ENCODE measurements around the gene MMP11.
A peak's percentile ranks its signal among the peaks of the same experiment; 100 is the strongest.

MMP11 gene

DNA sequence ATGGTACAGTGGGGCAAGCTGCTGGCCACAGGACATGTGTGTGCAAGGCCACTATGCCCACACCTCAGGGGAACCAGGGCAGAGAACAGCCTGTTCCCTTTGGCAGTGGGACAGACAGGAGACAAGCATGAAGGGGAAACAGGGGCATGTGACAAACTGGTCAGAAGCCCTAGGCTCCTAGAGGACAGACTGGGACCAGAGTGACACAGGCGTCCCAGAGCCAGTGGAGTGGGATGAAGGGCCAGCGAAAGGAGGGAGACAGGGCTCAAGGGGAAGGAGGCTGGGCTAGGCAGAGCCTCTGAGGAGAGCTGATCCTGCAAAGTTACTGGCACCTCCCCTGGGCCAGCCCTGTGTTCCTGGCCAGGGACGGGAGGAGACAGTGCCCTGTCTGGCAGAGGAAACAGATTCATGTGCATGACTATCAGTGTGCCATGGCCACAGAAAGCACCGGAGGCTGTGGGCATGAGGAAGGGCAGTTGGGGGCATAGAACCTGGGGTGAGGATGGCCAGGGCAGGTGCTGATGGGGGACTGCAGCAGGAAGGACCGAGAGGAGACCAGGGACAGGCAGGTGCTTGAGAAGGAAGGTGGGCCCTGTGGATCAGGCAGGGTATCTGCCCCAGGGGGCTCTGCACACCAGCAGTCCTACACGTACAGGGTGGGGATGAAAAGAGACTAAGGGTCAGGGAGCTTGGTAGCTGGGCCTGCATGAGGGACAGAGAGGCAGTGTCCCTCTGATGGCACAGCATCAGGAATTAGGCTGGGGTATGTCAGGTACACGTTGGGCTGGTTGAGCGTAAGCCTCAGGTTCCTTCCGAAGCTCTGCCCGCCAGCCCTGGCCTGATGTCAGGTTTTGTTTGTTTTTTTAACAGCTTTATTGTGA lies 56.4 kb downstream of the MMP11 start:
- no peak for DNase-seq (ENCODE audit: low read depth in 2 of 2)

- peak; percentile 91 to 92 for DNase-seq (ENCODE audit: low read depth in 2 of 2)
These were observed 57.3 kb downstream of the MMP11 start for GRCh38 chr22:23829845-23830372.

DNA sequence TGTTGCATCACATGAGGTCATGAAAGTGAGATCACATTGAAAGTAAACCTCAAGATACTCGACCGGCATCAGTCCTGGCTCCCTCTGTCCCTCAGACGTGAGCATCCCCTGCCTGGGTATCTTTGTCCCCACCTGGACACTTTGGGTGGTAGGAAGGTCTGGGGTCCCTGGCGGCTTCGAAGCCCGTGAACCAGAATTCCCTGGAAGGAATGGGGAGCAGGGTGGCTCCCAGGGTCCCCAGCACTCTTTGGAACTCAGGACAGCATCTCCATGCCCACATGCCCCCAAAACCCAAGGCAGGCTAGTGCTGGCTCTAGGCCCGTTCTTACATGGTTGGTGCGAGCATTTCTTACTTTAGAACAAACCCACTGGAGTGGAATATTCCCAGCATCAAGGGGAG lies 58.6 kb downstream of the MMP11 start:
- DNase-seq (ENCODE audit: low read depth in 2 of 2), result no peak

GRCh38 chr22:23831781-23832180 lies 59.1 kb downstream of the MMP11 start:
- no peak for DNase-seq (ENCODE audit: low read depth in 2 of 2)

GRCh38 chr22:23832226-23833016 lies 59.8 kb downstream of the MMP11 start:
- DNase-seq (ENCODE audit: low read depth in 2 of 2), result no peak

DNA sequence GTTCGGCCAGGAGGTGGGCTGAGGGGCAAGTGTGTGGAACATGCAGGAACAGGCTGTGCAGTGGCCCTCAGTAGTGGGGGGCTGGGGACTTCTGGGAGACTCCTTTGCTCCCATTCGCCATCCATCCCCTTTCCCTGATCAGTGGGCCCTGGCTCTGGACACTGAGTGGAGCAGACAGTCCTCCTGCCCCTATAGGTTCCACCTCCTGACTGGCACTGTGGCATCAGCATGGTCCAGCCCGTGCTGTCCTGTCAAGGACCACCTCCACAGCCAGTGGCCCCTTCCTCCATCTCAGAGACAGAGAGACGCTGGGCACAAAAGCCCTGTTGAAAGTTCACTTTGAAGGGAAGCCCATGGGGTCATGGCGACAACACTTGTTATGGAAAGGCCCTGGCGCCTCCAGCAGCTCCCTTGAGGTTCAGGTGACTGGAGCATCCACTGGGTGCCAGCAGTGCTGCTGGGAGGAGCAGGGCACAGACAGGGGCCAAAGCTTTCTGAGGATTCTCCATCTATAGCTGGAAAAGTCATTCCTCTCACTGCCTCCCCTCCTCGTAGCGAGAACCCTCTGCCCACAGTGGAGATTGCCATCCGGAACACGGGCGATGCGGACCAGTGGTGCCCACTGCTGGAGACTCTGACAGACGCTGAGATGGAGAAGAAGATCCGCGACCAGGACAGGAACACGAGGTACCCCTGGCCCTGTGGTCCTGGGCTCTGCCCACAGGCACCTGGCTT lies 60.5 kb downstream of the MMP11 start:
- DNase-seq (ENCODE audit: low read depth in 2 of 2), result no peak

Data from fibroblast of skin of left quadriceps (primary cell).